ENCODE measurements around the gene CDH4.

The CDH4 gene

GRCh38 chr20:61605862-61606557, 353.9 kb downstream of the CDH4 start:
- no peak for DNase-seq (ENCODE audit: low read depth)

- no peak for DNase-seq (ENCODE audit: low read depth)
These were observed 356.4 kb downstream of the CDH4 start for GRCh38 chr20:61608275-61609085.

DNA sequence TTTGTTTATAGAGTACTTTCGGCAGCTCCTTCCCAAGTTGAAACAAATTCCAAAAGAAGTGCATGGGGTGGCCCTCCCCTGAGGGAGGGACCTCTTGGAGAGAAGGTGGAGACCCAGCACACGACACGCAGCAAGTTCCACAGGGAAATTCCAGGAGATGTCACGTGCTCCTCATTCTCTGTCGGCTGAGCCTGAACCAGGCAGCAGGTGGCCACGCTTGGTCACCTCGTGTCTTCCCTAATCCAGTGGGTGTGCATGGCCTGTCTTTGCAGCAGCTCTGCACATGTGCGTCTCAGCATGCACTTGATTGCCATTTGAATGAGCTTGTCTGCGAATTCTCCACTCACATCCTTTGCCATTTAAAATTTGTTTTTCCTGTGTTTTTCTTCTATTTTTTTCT, 357.4 kb downstream of the CDH4 start:
- DNase-seq (ENCODE audit: low read depth) = no peak

GRCh38 chr20:61611401-61612180, 359.5 kb downstream of the CDH4 start:
- no peak for DNase-seq (ENCODE audit: low read depth)

DNA sequence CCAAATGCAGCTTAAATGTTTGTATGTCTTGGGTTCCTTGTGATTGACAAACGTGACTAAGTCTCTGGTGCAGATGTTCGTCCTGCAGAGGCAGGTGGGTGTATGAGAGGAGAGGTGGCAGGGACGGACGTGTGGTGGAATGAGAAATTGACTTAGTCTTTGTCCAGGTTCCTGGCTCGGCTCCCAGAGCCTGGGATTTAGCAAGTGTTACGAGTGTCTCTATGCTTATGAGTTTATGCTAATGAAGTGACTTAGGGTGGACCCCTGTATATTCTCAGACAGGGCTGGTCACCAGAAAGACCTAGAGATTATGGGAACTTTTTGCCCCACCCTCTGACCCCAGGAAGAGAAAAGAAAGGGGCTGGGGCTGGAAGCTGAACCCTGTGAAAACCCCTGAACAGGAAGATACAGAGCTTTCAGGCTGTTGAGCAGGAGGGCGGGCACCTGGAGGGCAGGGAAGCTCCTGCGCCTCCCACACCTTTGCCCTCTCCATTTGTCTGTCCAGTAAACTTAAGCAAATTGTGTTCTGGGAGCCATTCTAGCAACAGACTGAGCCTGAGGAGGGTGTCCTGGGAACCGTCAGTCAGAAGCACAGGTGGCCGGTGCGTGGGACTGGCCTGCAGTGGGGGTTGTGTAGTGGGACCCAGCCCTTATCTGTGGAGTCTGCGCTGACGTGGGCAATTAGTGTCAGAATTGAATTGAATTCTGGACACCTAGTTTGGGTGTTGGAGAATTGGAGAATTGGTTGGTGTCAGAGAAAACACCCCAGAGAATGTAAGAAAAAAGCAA, 362.1 kb downstream of the CDH4 start:
- DNase-seq (ENCODE audit: low read depth) = no peak

DNA sequence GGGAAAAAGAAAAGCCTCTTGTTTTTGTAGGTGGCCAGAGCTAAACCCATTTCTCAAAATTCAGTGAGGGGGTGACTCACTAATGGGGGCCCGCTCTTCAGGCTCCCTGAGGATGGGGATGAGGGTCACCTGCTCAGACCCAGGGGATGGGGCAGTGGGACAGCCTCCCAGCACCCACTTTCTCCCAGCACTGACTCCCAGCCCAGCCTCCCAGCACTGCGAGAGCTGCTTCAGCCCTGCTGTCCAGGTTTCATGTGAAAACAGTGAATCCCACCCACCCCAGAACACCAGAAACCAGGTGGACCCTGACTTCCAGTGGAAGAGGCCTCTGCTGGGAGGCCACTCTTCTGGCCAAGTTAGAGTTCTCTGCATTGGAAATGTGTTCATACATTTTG, 362.6 kb downstream of the CDH4 start:
- no peak for DNase-seq (ENCODE audit: low read depth)

DNA sequence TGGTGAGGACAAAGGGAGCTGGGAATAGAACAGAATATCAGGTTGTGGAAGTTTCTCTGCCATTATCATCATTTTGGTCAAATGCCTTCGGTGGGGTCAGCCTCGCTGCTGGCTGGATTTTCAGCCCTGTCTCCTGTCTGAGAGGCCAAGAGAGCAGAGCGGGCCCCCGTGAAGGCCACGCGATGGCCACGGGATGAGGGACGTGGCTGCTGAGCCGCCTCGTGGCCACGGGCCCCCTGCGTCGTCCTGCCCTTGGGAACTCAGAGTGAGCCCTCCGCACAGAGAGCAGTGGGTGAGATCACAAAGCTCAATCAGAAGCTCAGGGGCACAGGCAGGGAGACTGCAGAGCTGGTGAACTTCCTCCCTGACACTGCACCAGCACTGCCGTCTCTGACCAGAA, 363.7 kb downstream of the CDH4 start:
- no peak for DNase-seq (ENCODE audit: low read depth)

GRCh38 chr20:61619751-61620150, 367.7 kb downstream of the CDH4 start:
- no peak for DNase-seq (ENCODE audit: low read depth)

DNA sequence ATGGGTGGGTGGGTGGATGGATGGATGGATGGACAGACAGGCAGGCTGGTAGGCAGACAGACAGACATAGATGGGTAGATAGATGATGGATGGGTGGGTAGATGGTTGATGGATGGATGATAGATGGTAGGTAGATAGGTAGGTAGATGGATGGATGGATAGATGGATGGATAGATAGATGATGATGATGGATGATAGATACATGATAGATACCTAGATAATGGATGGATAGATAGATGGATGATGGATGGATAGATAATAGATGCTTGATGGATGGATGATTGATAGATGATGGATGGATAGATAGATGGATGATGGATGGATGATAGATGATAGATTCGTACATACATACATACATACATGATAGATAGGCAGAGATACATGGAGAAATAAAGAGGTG, 368.1 kb downstream of the CDH4 start:
- DNase-seq (ENCODE audit: low read depth) = no peak

GRCh38 chr20:61621035-61621730, 369.1 kb downstream of the CDH4 start:
- DNase-seq (ENCODE audit: low read depth) = no peak

GRCh38 chr20:61621852-61622251, 369.8 kb downstream of the CDH4 start:
- no peak for DNase-seq (ENCODE audit: low read depth)

DNA sequence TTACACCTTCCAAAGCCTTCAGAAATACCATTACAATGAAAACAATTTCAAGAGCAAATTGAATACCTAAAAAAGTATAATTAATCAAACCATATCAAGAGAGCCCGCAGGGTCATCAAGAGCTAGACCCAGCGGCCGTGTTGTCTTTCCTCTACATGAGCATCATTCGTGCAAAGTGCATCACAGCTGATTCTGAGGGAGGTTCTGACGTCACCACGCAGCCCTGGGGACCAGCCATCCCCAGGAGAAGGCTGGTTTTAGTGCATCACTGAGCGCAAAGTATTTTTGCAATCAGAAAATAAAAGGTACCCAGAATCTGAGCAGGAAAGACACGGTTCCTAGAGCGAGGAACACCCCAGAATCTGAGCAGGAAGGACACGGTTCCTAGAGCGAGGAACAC, 371.4 kb downstream of the CDH4 start:
- DNase-seq (ENCODE audit: low read depth) = no peak

- no peak for DNase-seq (ENCODE audit: low read depth)
These were observed 373.2 kb downstream of the CDH4 start for GRCh38 chr20:61625246-61625645.

DNA sequence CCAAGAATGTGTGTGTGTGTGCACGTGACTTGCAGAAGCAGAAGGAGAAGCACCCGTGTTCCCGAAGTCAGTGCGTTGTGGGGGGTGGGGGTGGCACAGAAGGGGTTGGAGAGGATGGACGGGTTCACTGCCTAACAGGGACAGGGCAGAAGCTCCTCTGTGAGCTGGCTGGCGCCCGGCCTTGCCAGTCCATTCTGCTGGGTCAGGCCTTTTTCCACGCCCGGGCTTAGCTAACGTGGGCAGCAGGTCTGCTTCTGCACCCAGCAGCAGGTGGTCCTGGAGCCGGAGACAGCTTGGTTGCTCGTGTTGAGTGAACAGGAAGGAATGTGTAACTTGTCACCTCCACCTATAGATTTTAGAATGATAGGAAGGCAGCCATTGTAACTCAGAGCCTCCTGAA, 374.4 kb downstream of the CDH4 start:
- no peak for DNase-seq (ENCODE audit: low read depth)

- DNase-seq (ENCODE audit: low read depth) = no peak
These were observed 375.8 kb downstream of the CDH4 start for GRCh38 chr20:61627791-61628415.

GRCh38 chr20:61628480-61628879, 376.4 kb downstream of the CDH4 start:
- no peak for DNase-seq (ENCODE audit: low read depth)

DNA sequence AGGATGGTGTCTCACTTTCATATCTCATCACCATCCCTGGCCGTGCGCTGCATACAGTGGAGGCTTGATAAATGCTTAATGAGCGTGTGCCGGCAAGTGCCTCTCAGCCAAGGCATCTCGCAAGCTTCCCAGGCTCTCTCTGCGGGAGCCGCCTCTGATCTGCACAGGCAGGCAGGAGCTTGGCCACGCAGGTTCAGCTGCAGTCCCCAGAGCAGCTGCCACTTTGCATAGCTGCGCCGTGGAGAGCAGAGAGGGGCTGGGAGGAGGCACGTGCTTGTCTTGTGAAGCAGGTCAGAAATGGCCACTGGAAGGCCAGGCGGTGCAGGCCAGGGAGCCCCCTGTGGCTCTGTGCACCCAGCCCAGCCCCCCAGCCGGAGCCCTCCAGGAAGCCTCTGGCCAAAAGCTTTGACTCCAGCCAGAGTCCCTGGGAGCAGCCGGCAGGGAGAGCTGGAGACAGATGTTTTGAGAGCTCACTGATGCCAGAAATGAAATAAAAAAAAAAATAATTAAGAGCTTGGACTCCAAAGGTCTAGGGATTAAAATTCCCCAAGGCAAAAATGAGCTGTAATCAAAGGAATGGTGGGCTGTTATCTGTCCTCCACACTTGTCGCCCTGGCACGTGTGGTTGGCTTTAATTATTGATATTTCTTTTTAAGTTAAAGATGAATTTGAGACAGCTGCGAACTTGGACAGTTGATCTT, 377.0 kb downstream of the CDH4 start:
- no peak for DNase-seq (ENCODE audit: low read depth)

- no peak for DNase-seq (ENCODE audit: low read depth)
These were observed 377.7 kb downstream of the CDH4 start for GRCh38 chr20:61629602-61630390.

DNA sequence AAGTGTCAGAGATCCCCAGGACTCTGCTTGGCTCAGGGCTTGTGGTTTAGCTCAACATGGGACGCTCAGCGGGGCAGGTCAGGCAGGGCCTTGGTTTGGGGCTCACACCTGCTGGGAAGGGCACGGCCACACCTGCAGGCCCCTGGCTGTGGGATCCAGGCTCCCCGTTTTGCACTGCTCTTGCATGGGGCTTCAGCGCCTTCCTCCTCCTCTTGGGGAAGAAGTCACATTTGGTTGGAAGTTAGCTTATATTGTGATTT, 378.3 kb downstream of the CDH4 start:
- DNase-seq (ENCODE audit: low read depth) = no peak

GRCh38 chr20:61630816-61631215, 378.8 kb downstream of the CDH4 start:
- DNase-seq (ENCODE audit: low read depth) = no peak

Measured in activated T-cell treated with anti-CD3 and anti-CD28 coated beads for 48 hours (primary cell).